Skeletal muscle satellite cell (primary cell): ENCODE results near the gene MYH11.
"Not testable (repeated sequence)": the region's sequence is repeated elsewhere in the genome, so short reads cannot be mapped to it uniquely, and the experiment has no call there.

Experiments used
- H3K27me3 ChIP-seq: 2 replicates; pipeline ENCODE4 v1.7.0; 2013; ENCODE audit warnings: low read length; ENCODE audit not compliant: control insufficient read depth, insufficient read depth
- H3K36me3 ChIP-seq: 2 replicates; pipeline ENCODE4 v1.7.0; 2013; ENCODE audit warnings: mild to moderate bottlenecking, control low read depth, low read length; ENCODE audit not compliant: insufficient read depth
- H3K4me1 ChIP-seq: 2 replicates; pipeline ENCODE4 v1.7.0; 2013; ENCODE audit warnings: low read length; ENCODE audit not compliant: control insufficient read depth, insufficient read depth
- H3K4me2 ChIP-seq: 2 replicates; pipeline ENCODE4 v1.7.0; 2013; ENCODE audit warnings: mild to moderate bottlenecking, low read length
- H3K4me3 ChIP-seq: 2 replicates; pipeline ENCODE4 v1.7.0; 2013; ENCODE audit warnings: low read length
- H3K9ac ChIP-seq: 2 replicates; pipeline ENCODE4 v1.7.0; 2013; ENCODE audit warnings: mild to moderate bottlenecking, low read depth, low read length, moderate library complexity
- H3K9me3 ChIP-seq: replicated peaks from 2 replicates; pipeline ENCODE4 v1.7.0; 2013; ENCODE audit warnings: mild to moderate bottlenecking, control low read depth, low read length

Gene MYH11

GRCh38 chr16:15798671-15799070 is 58.2 kb downstream of the MYH11 start:
- Histone ChIP-seq H3K9ac (no peak overlapping the region), H3K4me2 (no peak overlapping the region), H3K4me3 (no peak overlapping the region), H3K27me3 (peaks cover 43% of the 10 kb centered on the region), H3K4me1 (no peaks in the 10 kb centered on the region), H3K9me3 (peaks cover 5% of the 10 kb centered on the region), H3K36me3 (no peaks in the 10 kb centered on the region)

GRCh38 chr16:15796885-15797284 is 59.9 kb downstream of the MYH11 start:
- Histone ChIP-seq H3K4me3 (no peak overlapping the region), H3K36me3 (no peaks in the 10 kb centered on the region)

GRCh38 chr16:15795615-15796014 is 61.2 kb downstream of the MYH11 start:
- Histone ChIP-seq H3K9me3 (peaks cover 5% of the 10 kb centered on the region), H3K9ac (no peak overlapping the region), H3K36me3 (no peaks in the 10 kb centered on the region), H3K27me3 (peaks cover 33% of the 10 kb centered on the region), H3K4me1 (peaks cover 2% of the 10 kb centered on the region), H3K4me2 (no peak overlapping the region), H3K4me3 (no peak overlapping the region)

More at GRCh38 chr16:15796885-15797284, 59.9 kb downstream of the MYH11 start:
- no peak overlapping the region for H3K4me2 ChIP-seq
- H3K9ac ChIP-seq = no peak overlapping the region
- H3K27me3 ChIP-seq = peaks cover 36% of the 10 kb centered on the region
- H3K4me1 ChIP-seq = no peaks in the 10 kb centered on the region
- H3K9me3 ChIP-seq = peaks cover 5% of the 10 kb centered on the region

- Histone ChIP-seq H3K4me2 (no peak overlapping the region), H3K9me3 (peaks cover 5% of the 10 kb centered on the region), H3K9ac (no peak overlapping the region), H3K4me1 (peaks cover 8% of the 10 kb centered on the region), H3K36me3 (no peaks in the 10 kb centered on the region), H3K4me3 (no peak overlapping the region), H3K27me3 (peaks cover 22% of the 10 kb centered on the region)
Measured at GRCh38 chr16:15792563-15792971, 64.3 kb downstream of the MYH11 start.

- Histone ChIP-seq H3K9me3 (no peaks in the 10 kb centered on the region), H3K4me1 (peaks cover 8% of the 10 kb centered on the region), H3K4me2 (no peak overlapping the region), H3K4me3 (no peak overlapping the region), H3K36me3 (no peaks in the 10 kb centered on the region), H3K9ac (no peak overlapping the region), H3K27me3 (peaks cover 25% of the 10 kb centered on the region)
Measured at GRCh38 chr16:15790458-15790857, 66.4 kb downstream of the MYH11 start.

GRCh38 chr16:15789816-15790215 is 67.0 kb downstream of the MYH11 start:
- not testable (repeated sequence) for H3K4me3 ChIP-seq, H3K4me1 ChIP-seq, H3K36me3 ChIP-seq, H3K9me3 ChIP-seq, H3K9ac ChIP-seq, H3K4me2 ChIP-seq
- peaks cover 30% of the 10 kb centered on the region for H3K27me3 ChIP-seq

GRCh38 chr16:15788846-15789239 is 68.0 kb downstream of the MYH11 start:
- H3K4me1 ChIP-seq = peaks cover 8% of the 10 kb centered on the region
- H3K27me3 ChIP-seq = peaks cover 38% of the 10 kb centered on the region
- H3K9ac ChIP-seq = no peak overlapping the region
- no peak overlapping the region for H3K4me2 ChIP-seq
- H3K4me3 ChIP-seq = no peak overlapping the region
- no peaks in the 10 kb centered on the region for H3K9me3 ChIP-seq
- no peaks in the 10 kb centered on the region for H3K36me3 ChIP-seq

- Histone ChIP-seq H3K9me3 (no peaks in the 10 kb centered on the region), H3K4me3 (no peak overlapping the region), H3K27me3 (peaks cover 52% of the 10 kb centered on the region), H3K4me1 (peaks cover 8% of the 10 kb centered on the region), H3K36me3 (no peaks in the 10 kb centered on the region), H3K4me2 (no peak overlapping the region), H3K9ac (no peak overlapping the region)
Measured at GRCh38 chr16:15786501-15786900, 70.3 kb downstream of the MYH11 start.

- no peaks in the 10 kb centered on the region for H3K36me3 ChIP-seq
- peaks cover 5% of the 10 kb centered on the region for H3K4me1 ChIP-seq
- H3K9me3 ChIP-seq = no peaks in the 10 kb centered on the region
- no peak overlapping the region for H3K4me2 ChIP-seq
- H3K27me3 ChIP-seq = peaks cover 60% of the 10 kb centered on the region
- no peak overlapping the region for H3K9ac ChIP-seq
- no peak overlapping the region for H3K4me3 ChIP-seq
Measured at GRCh38 chr16:15785386-15786059, 71.3 kb downstream of the MYH11 start.

- Histone ChIP-seq H3K36me3 (no peaks in the 10 kb centered on the region), H3K4me2 (no peak overlapping the region), H3K4me1 (no peaks in the 10 kb centered on the region), H3K9ac (no peak overlapping the region), H3K4me3 (no peak overlapping the region), H3K9me3 (no peaks in the 10 kb centered on the region), H3K27me3 (peaks cover 62% of the 10 kb centered on the region)
Measured at GRCh38 chr16:15783985-15784384, 72.8 kb downstream of the MYH11 start.

GRCh38 chr16:15782573-15783365 is 74.1 kb downstream of the MYH11 start:
- Histone ChIP-seq H3K4me3 (no peak overlapping the region), H3K9me3 (no peaks in the 10 kb centered on the region), H3K27me3 (peaks cover 68% of the 10 kb centered on the region), H3K4me1 (no peaks in the 10 kb centered on the region), H3K9ac (no peak overlapping the region), H3K36me3 (no peaks in the 10 kb centered on the region), H3K4me2 (no peak overlapping the region)

- peaks cover 72% of the 10 kb centered on the region for H3K27me3 ChIP-seq
- H3K9ac ChIP-seq = no peak overlapping the region
- H3K9me3 ChIP-seq = no peaks in the 10 kb centered on the region
- no peak overlapping the region for H3K4me2 ChIP-seq
- H3K36me3 ChIP-seq = no peaks in the 10 kb centered on the region
- H3K4me1 ChIP-seq = no peaks in the 10 kb centered on the region
- H3K4me3 ChIP-seq = no peak overlapping the region
Measured at GRCh38 chr16:15781650-15782049, 75.2 kb downstream of the MYH11 start.
